ENCODE data around the gene FAM120B. TPM values are rescaled to one million over a fixed set of nuclear protein-coding genes. Genes with fewer than 3 reads are reported as not detected.

FAM120B gene
- total RNA-seq, 1 experiment from 2014 or later: 16.7 TPM

GRCh38 chr6:170317076-170317475 is 10.5 kb downstream of the FAM120B start:
- Mint-ChIP-seq H3K9me3 (no peaks in the 10 kb centered on the region), H3K4me3 (no peak overlapping the region), H3K4me1 (peaks cover 18 to 23% of the 10 kb centered on the region in 2 experiments), H3K27ac (no peak overlapping the region), H3K36me3 (ENCODE audit: insufficient read depth in 1 of 3, low read depth in 3 of 3) (peaks cover 2 to 20% (median 13%) of the 10 kb centered on the region in 3 experiments; a peak in 6 of 7 replicates), H3K27me3 (ENCODE audit: low read depth) (no peaks in the 10 kb centered on the region)
- peaks cover 8% of the 10 kb centered on the region for H3K79me1 ChIP-seq (ENCODE audit: insufficient read depth, low read depth, low read length, poor library complexity, severe bottlenecking)
- H2BK5ac ChIP-seq (ENCODE audit: insufficient read length, low read length): no peak overlapping the region
- no peaks in the 10 kb centered on the region for H3K27me3 ChIP-seq (ENCODE audit: insufficient read depth, low read length)
- no peak for DNase-seq
- no peak overlapping the region for H3K23ac ChIP-seq (ENCODE audit: insufficient read length, low read depth, low read length)
- no CpG with 5 or more reads among the region's 1 CpG for WGBS (ENCODE audit: extremely low coverage, insufficient read length, low lambda C conversion rate)
- H3K4ac ChIP-seq (ENCODE audit: low read depth, low read length): no peak overlapping the region
- H3K9ac ChIP-seq (ENCODE audit: extremely low read depth, insufficient read length, low read length): no peak overlapping the region
- H3K4me1 ChIP-seq (ENCODE audit: insufficient read depth, low read length): peaks cover 5% of the 10 kb centered on the region; the same call in 1 of the 2 replicates
- H3K9me3 ChIP-seq (ENCODE audit: control insufficient read depth, low read depth, low read length): no peaks in the 10 kb centered on the region
- H4K20me1 ChIP-seq (ENCODE audit: control insufficient read depth, insufficient read depth, insufficient read length): no peaks in the 10 kb centered on the region
- no peak overlapping the region for H3K27ac ChIP-seq (ENCODE audit: insufficient read length, low read depth, low read length)
- no peak overlapping the region for H2BK15ac ChIP-seq (ENCODE audit: low read depth, low read length)
- no peak overlapping the region for H4K5ac ChIP-seq (ENCODE audit: insufficient read length, low read depth, low read length)
- no peak overlapping the region for H2BK120ac ChIP-seq (ENCODE audit: low read depth, low read length, poor library complexity, severe bottlenecking)
- H3K56ac ChIP-seq (ENCODE audit: insufficient read length, low read depth, low read length): no peak overlapping the region
- no peak overlapping the region for H3K4me2 ChIP-seq (ENCODE audit: insufficient read depth, insufficient read length, low read length)
- no peak overlapping the region for H3T11ph ChIP-seq (ENCODE audit: low read length)
- H3K18ac ChIP-seq (ENCODE audit: insufficient read length, low read depth, low read length): no peak overlapping the region
- no peak for TF ChIP-seq CTCF (conservative IDR thresholded peaks at IDR 0.05)
- no peak overlapping the region for H2AK5ac ChIP-seq (ENCODE audit: insufficient read length, low read length)
- H2BK20ac ChIP-seq (ENCODE audit: low read depth, low read length, poor library complexity, severe bottlenecking): no peak overlapping the region
- no peaks in the 10 kb centered on the region for H3K79me2 ChIP-seq (ENCODE audit: insufficient read depth, low read length)
- no peak overlapping the region for H4K91ac ChIP-seq (ENCODE audit: insufficient read length, low read depth, low read length)
- H3K23me2 ChIP-seq (ENCODE audit: insufficient read length, low read depth, low read length, poor library complexity, severe bottlenecking): no peaks in the 10 kb centered on the region
- H2AFZ ChIP-seq (ENCODE audit: low read length): no peak overlapping the region
- H3K14ac ChIP-seq (ENCODE audit: insufficient read depth, low read length): no peak overlapping the region
- no peak overlapping the region for H2BK12ac ChIP-seq (ENCODE audit: insufficient read length, low read depth, low read length)
- no peak overlapping the region for H4K8ac ChIP-seq (replicated peaks; ENCODE audit: insufficient read length, low read depth, low read length)

Data from H9 (cell line).